ENCODE data around the gene UTRN. TPM values are rescaled to one million over a fixed set of nuclear protein-coding genes. Genes with fewer than 3 reads are reported as not detected.

UTRN gene
- total and polyA plus RNA-seq, 2 donors from 2014 or later, result 8.3 to 210 TPM

GRCh38 chr6:144298194-144298593, 13.1 kb downstream of the UTRN start:
- no peak for DNase-seq
- Histone ChIP-seq H3K4me1 (ENCODE audit: control insufficient read depth in 2 of 3, insufficient read depth in 2 of 3, low read depth in 1 of 3, low read length in 3 of 3) (peaks cover 0 to 3% (median 0%) of the 10 kb centered on the region in 3 donors), H3K4me3 (ENCODE audit: low read length in 3 of 3) (no peak overlapping the region), H3K36me3 (ENCODE audit: control insufficient read depth in 2 of 3, insufficient read depth in 3 of 3, low read length in 3 of 3) (peaks cover 0 to 6% (median 3%) of the 10 kb centered on the region in 3 donors), H3K9ac (ENCODE audit: low read length in 3 of 3) (no peak overlapping the region), H3K9me3 (ENCODE audit: control insufficient read depth in 2 of 3, insufficient read depth in 1 of 3, low read length in 3 of 3) (no peaks in the 10 kb centered on the region), H3K27ac (ENCODE audit: low read depth in 2 of 2, low read length in 2 of 2) (no peak overlapping the region), H3K27me3 (ENCODE audit: control insufficient read depth, insufficient read depth, low read length) (no peaks in the 10 kb centered on the region)
- intact Hi-C loops (cut with DNase I), result no loop called here
- FAIRE-seq, result no peak
- TF ChIP-seq CTCF (IDR thresholded peaks at IDR 0.05; ENCODE audit: borderline replicate concordance, extremely low read depth, insufficient read depth), result no peak

- H3K9me3 ChIP-seq (ENCODE audit: control insufficient read depth in 2 of 3, insufficient read depth in 1 of 3, low read length in 3 of 3), result no peaks in the 10 kb centered on the region
- H3K4me3 ChIP-seq (ENCODE audit: low read length in 3 of 3), result no peak overlapping the region
- peaks cover 0 to 6% (median 3%) of the 10 kb centered on the region in 3 donors for H3K36me3 ChIP-seq (ENCODE audit: control insufficient read depth in 2 of 3, insufficient read depth in 3 of 3, low read length in 3 of 3)
- no peak for TF ChIP-seq CTCF (IDR thresholded peaks at IDR 0.05; ENCODE audit: borderline replicate concordance, extremely low read depth, insufficient read depth)
- no peak for DNase-seq
- H3K9ac ChIP-seq (ENCODE audit: low read length in 3 of 3), result no peak overlapping the region
- FAIRE-seq, result no peak
- H3K27ac ChIP-seq (ENCODE audit: low read depth in 2 of 2, low read length in 2 of 2), result no peak overlapping the region
- peaks cover 0 to 3% (median 0%) of the 10 kb centered on the region in 3 donors for H3K4me1 ChIP-seq (ENCODE audit: control insufficient read depth in 2 of 3, insufficient read depth in 2 of 3, low read depth in 1 of 3, low read length in 3 of 3)
- H3K27me3 ChIP-seq (ENCODE audit: control insufficient read depth, insufficient read depth, low read length), result no peaks in the 10 kb centered on the region
- intact Hi-C loops (cut with DNase I), result no loop called here
These were observed 13.8 kb downstream of the UTRN start for GRCh38 chr6:144298916-144299315.

- FAIRE-seq, result no peak
These were observed 17.7 kb downstream of the UTRN start for GRCh38 chr6:144302701-144303372.

More at GRCh38 chr6:144302701-144303372, 17.7 kb downstream of the UTRN start:
- Histone ChIP-seq H3K4me1 (ENCODE audit: control insufficient read depth in 2 of 3, insufficient read depth in 2 of 3, low read depth in 1 of 3, low read length in 3 of 3) (no peaks in the 10 kb centered on the region), H3K9ac (ENCODE audit: low read length in 3 of 3) (no peak overlapping the region), H3K4me3 (ENCODE audit: low read length in 3 of 3) (no peak overlapping the region), H3K9me3 (ENCODE audit: control insufficient read depth in 2 of 3, insufficient read depth in 1 of 3, low read length in 3 of 3) (no peaks in the 10 kb centered on the region), H3K27me3 (ENCODE audit: control insufficient read depth, insufficient read depth, low read length) (no peaks in the 10 kb centered on the region), H3K36me3 (ENCODE audit: control insufficient read depth in 2 of 3, insufficient read depth in 3 of 3, low read length in 3 of 3) (no peaks in the 10 kb centered on the region), H3K27ac (ENCODE audit: low read depth in 2 of 2, low read length in 2 of 2) (no peak overlapping the region)
- no peak for DNase-seq
- no peak for TF ChIP-seq CTCF (IDR thresholded peaks at IDR 0.05; ENCODE audit: borderline replicate concordance, extremely low read depth, insufficient read depth)
- intact Hi-C loops (cut with DNase I), result loop anchor here (10.0 kb wide), 1 partner anchor 172 kb away; no protein-coding TSS in a partner anchor

Measured in kidney (tissue), 14 donors.